ENCODE measurements around the gene LOXL4. TPM values are rescaled to one million over a fixed set of nuclear protein-coding genes. Genes with fewer than 3 reads are reported as not detected.

LOXL4 gene
- total RNA-seq, 1 experiment from 2014 or later, result 1.3 TPM

GRCh38 chr10:98260752-98261151, 7.2 kb downstream of the LOXL4 start:
- CTCF ChIA-PET, result no interaction called here
- no peaks in the 10 kb centered on the region for H3K9me2 ChIP-seq (ENCODE audit: insufficient read depth)
- H3K4me1 ChIP-seq (ENCODE audit: control insufficient read depth in 1 of 2, insufficient read depth in 2 of 2, low read length in 2 of 2), result peaks cover 3 to 28% of the 10 kb centered on the region in 2 experiments
- POLR2A ChIA-PET, result no interaction called here
- no peak for TF ChIP-seq YY1 (IDR thresholded peaks at IDR 0.05; ENCODE audit: extremely low read depth, insufficient replicate concordance, low read depth, low read length)
- no peak for TF ChIP-seq CBX3 (IDR thresholded peaks at IDR 0.05; ENCODE audit: low read depth)
- no peak for TF ChIP-seq RAD21 (IDR thresholded peaks at IDR 0.05; ENCODE audit: low read depth)
- TF ChIP-seq ELF1 (IDR thresholded peaks at IDR 0.05; ENCODE audit: borderline replicate concordance, low read depth), result no peak
- no peak for TF ChIP-seq REST (IDR thresholded peaks at IDR 0.05; ENCODE audit: low read depth)
- no peak for TF ChIP-seq SIN3A (IDR thresholded peaks at IDR 0.05; ENCODE audit: low read depth)
- no peak for TF ChIP-seq CEBPB (IDR thresholded peaks at IDR 0.05; ENCODE audit: low read depth)
- TF ChIP-seq ZBTB33 (IDR thresholded peaks at IDR 0.05; ENCODE audit: extremely low read depth, insufficient replicate concordance, low read length), result no peak
- no peak for TF ChIP-seq EGR1 (IDR thresholded peaks at IDR 0.05; ENCODE audit: low read depth)
- TF ChIP-seq JUND (IDR thresholded peaks at IDR 0.05), result no peak
- TF ChIP-seq ZNF274 (IDR thresholded peaks at IDR 0.05; ENCODE audit: low read depth, low read length), result no peak
- TF ChIP-seq POLR2AphosphoS5 (IDR thresholded peaks at IDR 0.05; ENCODE audit: low read depth, low read length), result no peak
- TF ChIP-seq EZH2 (IDR thresholded peaks at IDR 0.05), result no peak
- TF ChIP-seq SRF (IDR thresholded peaks at IDR 0.05; ENCODE audit: low read depth), result no peak
- TF ChIP-seq TCF7L2 (IDR thresholded peaks at IDR 0.05; ENCODE audit: borderline replicate concordance, extremely low read depth, insufficient read depth, insufficient read length), result no peak
- no peak for TF ChIP-seq ZFX (IDR thresholded peaks at IDR 0.05)
- no peak for TF ChIP-seq CTCF (IDR thresholded peaks at IDR 0.05 in 2 of 3, conservative IDR thresholded peaks at IDR 0.05 in 1 of 3; ENCODE audit: borderline replicate concordance in 1 of 3, insufficient read depth in 1 of 3, low read depth in 2 of 3, low read length in 2 of 3)
- no peak for TF ChIP-seq POLR2A (IDR thresholded peaks at IDR 0.05; ENCODE audit: borderline replicate concordance, extremely low read depth, insufficient read depth, insufficient read length)
- TF ChIP-seq SP1 (IDR thresholded peaks at IDR 0.05; ENCODE audit: low read depth), result no peak
- no peak for TF ChIP-seq EZH2phosphoT487 (IDR thresholded peaks at IDR 0.05; ENCODE audit: borderline replicate concordance)
- DNase-seq (ENCODE audit: low read depth, low spot score), result no peak
- no peak overlapping the region for H3K27ac ChIP-seq (ENCODE audit: low read depth, low read length)
- intact Hi-C loops (cut with micrococcal nuclease), result loop anchor here (10.0 kb wide), 1 partner anchor 154 kb away; the partner anchor contains the start of gene PYROXD2
- no peak overlapping the region for H3K4me3 ChIP-seq (replicated peaks in 1 of 2; ENCODE audit: low read depth in 1 of 2, low read length in 2 of 2)
- ATAC-seq, result no peak
- no peak overlapping the region for H2AFZ ChIP-seq (ENCODE audit: low read depth, low read length, poor library complexity, severe bottlenecking)
- RAD21 ChIA-PET (ENCODE audit: low non-redundant PET in 1 of 2, low total read pairs in 2 of 2, uncharacterized antibody in 2 of 2, unreplicated experiment in 2 of 2), result no interaction called here
- H3K36me3 ChIP-seq (ENCODE audit: control insufficient read depth in 1 of 2, insufficient read depth in 2 of 2, low read length in 2 of 2), result no peaks in the 10 kb centered on the region
- no peaks in the 10 kb centered on the region for H4K20me1 ChIP-seq (ENCODE audit: insufficient read depth)
- BruUV-seq (replicated peaks), result no TSS peak
- no peaks in the 10 kb centered on the region for H3K27me3 ChIP-seq (ENCODE audit: insufficient read depth, low read length)
- H3K79me2 ChIP-seq (ENCODE audit: insufficient read depth, low read length), result no peaks in the 10 kb centered on the region
- H3K9me3 ChIP-seq (ENCODE audit: control insufficient read depth in 1 of 2, insufficient read depth in 1 of 2, low read depth in 1 of 2, low read length in 2 of 2), result no peaks in the 10 kb centered on the region
- H3K9ac ChIP-seq (ENCODE audit: low read length), result no peak overlapping the region
- no peak overlapping the region for H3K4me2 ChIP-seq (ENCODE audit: low read length)
